A673 (cell line): ENCODE results near the gene H2AZ2. TPM values are rescaled to one million over a fixed set of nuclear protein-coding genes. Genes with fewer than 3 reads are reported as not detected.

Experiments used
- BruUV-seq: library from RNA; stranded (reverse); fragments of 400-500 nt; replicated peaks from 2 replicates; lab custom pipeline; 2021; lab: Mats Ljungman, UMichigan
- CTCF ChIA-PET: fragments of 300-600 bp; sonication (Branson Sonifier 250); formaldehyde crosslinking; loops from one replicate; lab custom pipeline; 2022; ENCODE audit warnings: antibody characterized with exemption; lab: Charles Lee
- POLR2A ChIA-PET: fragments of 300-600 bp; sonication (Branson Sonifier 250); formaldehyde crosslinking; loops from one replicate; lab custom pipeline; 2022; ENCODE audit warnings: antibody characterized with exemption; ENCODE audit not compliant: low non-redundant PET; lab: Charles Lee
- DNase-seq: peaks from one replicate; pipeline ENCODE4 v3.0.0-alpha.2; 2015; ENCODE audit warnings: low spot score
- H3K27ac ChIP-seq: fragments of 200-600 bp; sonication (generic); 2 replicates; pipeline ENCODE4 v1.5.1; 2016; ENCODE audit warnings: mixed run types, low read depth, mild to moderate bottlenecking, mixed read lengths, antibody characterized with exemption, low read length; ENCODE audit not compliant: poor library complexity, severe bottlenecking
- H3K27me3 ChIP-seq: fragments of 200-600 bp; sonication (generic); replicated peaks from 2 replicates; pipeline ENCODE4 v1.6.1; 2017; ENCODE audit warnings: mixed run types, low read depth, mild to moderate bottlenecking, mixed read lengths, antibody characterized with exemption, low read length; ENCODE audit not compliant: insufficient read depth, poor library complexity
- H3K36me3 ChIP-seq: fragments of 200-600 bp; sonication (generic); 2 replicates; pipeline ENCODE4 v1.6.1; 2016; ENCODE audit warnings: mixed run types, mild to moderate bottlenecking, mixed read lengths, antibody characterized with exemption, low read length; ENCODE audit not compliant: insufficient read depth, poor library complexity, severe bottlenecking
- H3K4me1 ChIP-seq: fragments of 200-600 bp; sonication (generic); 2 replicates; pipeline ENCODE4 v1.6.1; 2017; ENCODE audit warnings: mixed run types, mild to moderate bottlenecking, mixed read lengths, antibody characterized with exemption, low read length; ENCODE audit not compliant: insufficient read depth, poor library complexity, severe bottlenecking
- H3K4me3 ChIP-seq: fragments of 200-600 bp; sonication (generic); 2 replicates; pipeline ENCODE4 v1.5.1; 2016; ENCODE audit warnings: low read depth, mixed run types, mild to moderate bottlenecking, mixed read lengths, low read length; ENCODE audit not compliant: poor library complexity, severe bottlenecking
- H3K9me3 ChIP-seq: fragments of 200-600 bp; sonication (generic); 2 replicates; pipeline ENCODE4 v1.6.1; 2016; ENCODE audit warnings: mixed run types, low read depth, mild to moderate bottlenecking, mixed read lengths, antibody characterized with exemption, low read length; ENCODE audit not compliant: poor library complexity, severe bottlenecking
- CTCF ChIP-seq: fragments of 300-800, 200-600 bp; sonication (generic); conservative IDR thresholded peaks from 2 replicates; pipeline ENCODE4 v1.5.1; 2017; ENCODE audit warnings: low read depth, mild to moderate bottlenecking, antibody characterized with exemption, low read length, moderate library complexity, mixed read lengths
- EZH2 ChIP-seq: fragments of 200-600 bp; sonication (generic); IDR thresholded peaks from 2 replicates; pipeline ENCODE4 v1.6.1; 2017; ENCODE audit warnings: borderline replicate concordance, low read depth, mild to moderate bottlenecking, mixed read lengths, antibody characterized with exemption, low read length; ENCODE audit not compliant: poor library complexity, severe bottlenecking
- intact Hi-C: fragments of 100-400 bp; cut with micrococcal nuclease; formaldehyde crosslinking; loops from one replicate; pipeline ENCODE4 v1.10.0; 2022; ENCODE audit not compliant: unreplicated experiment
- total RNA-seq: library from RNA; stranded (reverse); gene quantifications from 2 replicates; pipeline ENCODE4 v1.2.3, GENCODE V29; 2021

Gene H2AZ2
- total RNA-seq, 1 experiment from 2014 or later: 291 TPM

GRCh38 chr7:44823255-44823781 lies 24.6 kb downstream of the H2AZ2 start:
- Histone ChIP-seq H3K9me3 (no peaks in the 10 kb centered on the region), H3K27ac (no peak overlapping the region), H3K4me1 (no peaks in the 10 kb centered on the region), H3K36me3 (peaks cover 27% of the 10 kb centered on the region), H3K27me3 (no peaks in the 10 kb centered on the region), H3K4me3 (no peak overlapping the region)
- POLR2A ChIA-PET: no interaction called here
- no TSS peak for BruUV-seq
- TF ChIP-seq EZH2: no peak
- no peak for TF ChIP-seq CTCF
- DNase-seq: no peak
- CTCF ChIA-PET: interaction anchor here (0.7 kb wide), 1 partner anchor 25 kb away, joined by 3 read pairs; no protein-coding TSS in a partner anchor
- intact Hi-C loops: no loop called here

DNA sequence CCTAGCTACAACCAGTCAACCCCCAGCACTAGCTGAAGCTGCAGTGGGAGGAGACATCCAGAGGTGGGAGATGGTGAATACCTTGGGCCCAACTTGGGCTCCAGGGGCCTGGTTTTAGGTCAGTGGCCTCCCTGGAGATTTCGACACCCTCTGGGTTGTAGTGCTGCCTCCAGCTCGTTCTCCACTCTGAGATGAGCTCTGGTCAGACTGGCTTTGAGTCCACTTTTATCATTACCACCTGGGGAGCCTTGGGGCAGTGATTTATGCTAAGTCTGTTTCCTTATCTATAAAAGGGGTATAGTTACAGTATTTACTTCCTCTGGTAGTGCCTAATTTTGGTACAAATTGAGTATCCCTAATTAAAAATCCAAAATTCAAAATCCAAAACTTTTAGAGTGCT lies 28.6 kb downstream of the H2AZ2 start:
- TF ChIP-seq EZH2 (no peak), CTCF (no peak)
- ChIA-PET POLR2A (no interaction called here), CTCF (no interaction called here)
- no peaks in the 10 kb centered on the region for H3K4me1 ChIP-seq
- BruUV-seq: no TSS peak
- DNase-seq: no peak
- intact Hi-C loops: no loop called here
- no peaks in the 10 kb centered on the region for H3K36me3 ChIP-seq
- no peak overlapping the region for H3K4me3 ChIP-seq
- H3K9me3 ChIP-seq: no peaks in the 10 kb centered on the region
- no peaks in the 10 kb centered on the region for H3K27me3 ChIP-seq
- H3K27ac ChIP-seq: no peak overlapping the region

DNA sequence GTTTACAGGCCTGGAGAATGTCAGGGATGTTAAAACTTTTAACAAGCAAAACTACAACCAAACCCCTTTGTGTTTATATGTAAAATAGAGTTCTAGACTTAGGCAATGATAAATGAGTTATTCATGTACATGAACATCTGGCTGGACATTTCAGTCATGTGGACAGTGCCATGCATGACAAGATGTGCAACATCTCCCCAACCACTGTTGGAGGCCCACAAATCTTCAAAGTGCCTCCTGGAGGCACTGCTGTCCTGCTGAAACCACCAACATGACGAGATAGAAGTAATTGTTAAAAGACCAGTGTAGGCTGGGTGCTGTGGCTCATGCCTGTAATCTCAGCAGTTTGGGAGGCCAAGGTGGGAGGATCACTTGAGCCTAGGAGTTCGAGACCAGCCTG lies 33.0 kb downstream of the H2AZ2 start:
- no TSS peak for BruUV-seq
- intact Hi-C loops: no loop called here
- POLR2A ChIA-PET: no interaction called here

More for the DNA sequence above, 33.0 kb downstream of the H2AZ2 start:
- H3K4me1 ChIP-seq: no peaks in the 10 kb centered on the region
- no peaks in the 10 kb centered on the region for H3K9me3 ChIP-seq
- CTCF ChIA-PET: no interaction called here
- no peaks in the 10 kb centered on the region for H3K36me3 ChIP-seq
- no peak overlapping the region for H3K4me3 ChIP-seq
- H3K27ac ChIP-seq: no peak overlapping the region
- TF ChIP-seq CTCF: no peak
- TF ChIP-seq EZH2: no peak
- H3K27me3 ChIP-seq: no peaks in the 10 kb centered on the region
- no peak for DNase-seq
